Colonic mucosa (tissue), 4 donors: ENCODE measurements around the gene CTDP1. TPM values are rescaled to one million over a fixed set of nuclear protein-coding genes. Genes with fewer than 3 reads are reported as not detected.

Source experiments
- DNase-seq: peaks from one replicate; pipeline ENCODE4 v3.0.0-alpha.2; 2020
- H3K27ac ChIP-seq: fragments of 200-600 bp; one replicate; pipeline ENCODE4 v1.8.0; 2021
- H3K27me3 ChIP-seq: fragments of 200-600 bp; one replicate; pipeline ENCODE4 v1.8.0; 2021
- H3K36me3 ChIP-seq: fragments of 200-600 bp; one replicate; pipeline ENCODE4 v1.8.0; 2021
- H3K4me1 ChIP-seq: fragments of 200-600 bp; one replicate; pipeline ENCODE4 v1.8.0; 2021; ENCODE audit warnings: mild to moderate bottlenecking
- H3K4me3 ChIP-seq: fragments of 200-600 bp; one replicate; pipeline ENCODE4 v1.8.0; 2021
- H3K9ac ChIP-seq, 2 donors: one replicate each; pipeline ENCODE4 v1.7.0; 2013; ENCODE audit warnings: control low read depth in 2 of 2, low read depth in 2 of 2, low read length in 2 of 2
- H3K9me3 ChIP-seq: fragments of 200-600 bp; one replicate; pipeline ENCODE4 v1.8.0; 2021
- intact Hi-C: fragments of 100-400 bp; cut with DNase I; formaldehyde crosslinking; loops from one replicate; pipeline ENCODE4 v1.14.1; 2022
- total RNA-seq, 2 donors: library from RNA; stranded (reverse); fragmentation: NEBNext Ultra II Directional in 1 of 2; extraction: Animal tissue kit (Norgen Biotek cat#: 25700) in 1 of 2; gene quantifications; one replicate each; pipeline ENCODE4 v1.2.1, GENCODE V29; 2021
- TF ChIP-seq, protein P1 (sequence below): fragments of 200-600 bp; IDR thresholded peaks from one replicate; pipeline ENCODE4 v1.8.0; 2022; ENCODE audit warnings: antibody characterized with exemption, mild to moderate bottlenecking
- donor health status: healthy.
- donor health status: DM: no; HTN: no; CAD: no.
- donor health status: DM: no; HTN: no; CAD: no.

The CTDP1 gene
- total RNA-seq, 2 donors from 2014 or later: 34.7 to 36.9 TPM

DNA sequence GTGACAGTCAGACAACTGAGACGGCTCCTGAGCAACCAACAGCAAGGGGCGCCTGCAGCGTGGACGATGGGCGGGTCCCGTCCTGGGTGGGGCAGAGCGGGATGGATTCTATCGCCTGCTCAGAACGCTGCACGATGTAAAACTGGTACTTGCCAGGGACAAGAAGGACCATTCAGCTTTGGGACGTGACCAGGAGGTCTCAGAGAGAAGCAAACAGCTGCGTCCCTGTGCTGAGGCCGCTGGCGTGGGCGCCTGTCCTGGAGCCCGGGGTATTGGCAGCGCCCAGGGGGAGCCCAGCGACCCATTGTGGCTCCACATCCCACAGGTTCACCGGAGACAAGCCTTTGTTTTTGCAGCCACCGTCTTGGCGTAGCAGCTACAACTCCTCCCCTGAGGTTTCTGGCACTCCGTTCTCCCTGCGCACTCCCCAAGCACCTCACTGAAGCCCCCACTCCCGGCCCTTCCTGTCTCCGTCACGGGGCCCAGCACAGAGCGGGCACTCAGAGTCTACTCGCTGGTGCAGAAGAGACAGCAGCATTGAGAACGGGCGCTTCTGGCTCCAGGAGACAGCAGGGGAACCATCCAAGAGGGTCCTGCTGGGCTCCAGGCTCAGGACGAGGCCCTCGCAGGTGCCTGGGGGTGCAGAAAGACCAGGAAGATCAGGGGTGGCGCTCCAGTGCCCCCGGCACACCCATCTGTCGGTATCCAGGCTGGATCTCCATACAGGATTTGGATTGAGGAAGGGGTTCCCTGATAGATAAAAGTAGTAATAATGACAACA lies 96.0 kb downstream of the CTDP1 start:
- TF ChIP-seq, protein P1, sequence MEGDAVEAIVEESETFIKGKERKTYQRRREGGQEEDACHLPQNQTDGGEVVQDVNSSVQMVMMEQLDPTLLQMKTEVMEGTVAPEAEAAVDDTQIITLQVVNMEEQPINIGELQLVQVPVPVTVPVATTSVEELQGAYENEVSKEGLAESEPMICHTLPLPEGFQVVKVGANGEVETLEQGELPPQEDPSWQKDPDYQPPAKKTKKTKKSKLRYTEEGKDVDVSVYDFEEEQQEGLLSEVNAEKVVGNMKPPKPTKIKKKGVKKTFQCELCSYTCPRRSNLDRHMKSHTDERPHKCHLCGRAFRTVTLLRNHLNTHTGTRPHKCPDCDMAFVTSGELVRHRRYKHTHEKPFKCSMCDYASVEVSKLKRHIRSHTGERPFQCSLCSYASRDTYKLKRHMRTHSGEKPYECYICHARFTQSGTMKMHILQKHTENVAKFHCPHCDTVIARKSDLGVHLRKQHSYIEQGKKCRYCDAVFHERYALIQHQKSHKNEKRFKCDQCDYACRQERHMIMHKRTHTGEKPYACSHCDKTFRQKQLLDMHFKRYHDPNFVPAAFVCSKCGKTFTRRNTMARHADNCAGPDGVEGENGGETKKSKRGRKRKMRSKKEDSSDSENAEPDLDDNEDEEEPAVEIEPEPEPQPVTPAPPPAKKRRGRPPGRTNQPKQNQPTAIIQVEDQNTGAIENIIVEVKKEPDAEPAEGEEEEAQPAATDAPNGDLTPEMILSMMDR: no peak
- no peak overlapping the region for H3K9ac ChIP-seq
- DNase-seq: no peak
- intact Hi-C loops: no loop called here
- H3K4me3 ChIP-seq: no peak overlapping the region
- no peaks in the 10 kb centered on the region for H3K27me3 ChIP-seq
- no peaks in the 10 kb centered on the region for H3K36me3 ChIP-seq
- no peaks in the 10 kb centered on the region for H3K9me3 ChIP-seq
- no peak overlapping the region for H3K27ac ChIP-seq
- H3K4me1 ChIP-seq: no peaks in the 10 kb centered on the region

GRCh38 chr18:79776674-79777073 lies 97.1 kb downstream of the CTDP1 start:
- H3K9me3 ChIP-seq: no peaks in the 10 kb centered on the region
- no peak overlapping the region for H3K9ac ChIP-seq
- H3K27ac ChIP-seq: no peak overlapping the region
- no peaks in the 10 kb centered on the region for H3K4me1 ChIP-seq
- no peak overlapping the region for H3K4me3 ChIP-seq
- DNase-seq: no peak
- intact Hi-C loops: no loop called here
- H3K27me3 ChIP-seq: no peaks in the 10 kb centered on the region
- TF ChIP-seq, protein P1: no peak
- H3K36me3 ChIP-seq: no peaks in the 10 kb centered on the region

DNA sequence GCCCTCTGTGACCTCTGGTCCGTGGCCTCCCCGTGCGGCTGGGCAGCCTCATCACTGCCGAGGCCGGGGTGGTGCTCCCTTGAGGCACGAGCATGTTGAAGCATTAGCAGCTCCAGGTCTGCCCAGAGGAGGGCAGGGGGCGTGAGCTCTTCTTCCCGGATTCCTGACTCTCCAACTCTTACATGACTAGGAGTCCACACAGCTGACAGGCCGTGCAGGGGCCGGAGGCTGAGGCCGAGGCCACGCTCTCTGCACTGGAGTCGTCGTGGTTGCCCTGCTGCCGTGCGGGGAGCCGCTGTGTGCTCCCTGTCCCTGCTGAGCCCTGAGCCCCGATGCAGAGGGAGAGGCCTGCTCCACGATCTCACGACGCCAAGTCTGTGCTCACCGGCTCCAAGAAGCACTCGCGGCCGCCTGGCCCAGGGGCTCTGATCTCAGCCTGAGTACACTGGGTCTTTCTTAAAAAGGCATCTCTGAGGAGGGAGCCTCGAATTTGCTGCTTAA lies 98.7 kb downstream of the CTDP1 start:
- intact Hi-C loops: no loop called here
- Histone ChIP-seq H3K9ac (no peak overlapping the region), H3K27me3 (no peaks in the 10 kb centered on the region), H3K27ac (no peak overlapping the region), H3K4me1 (no peaks in the 10 kb centered on the region), H3K4me3 (no peak overlapping the region), H3K36me3 (no peaks in the 10 kb centered on the region), H3K9me3 (no peaks in the 10 kb centered on the region)
- no peak for DNase-seq
- TF ChIP-seq, protein P1: no peak

- TF ChIP-seq, protein P1: no peak
Measured at GRCh38 chr18:79779021-79779699, 99.6 kb downstream of the CTDP1 start.

DNA sequence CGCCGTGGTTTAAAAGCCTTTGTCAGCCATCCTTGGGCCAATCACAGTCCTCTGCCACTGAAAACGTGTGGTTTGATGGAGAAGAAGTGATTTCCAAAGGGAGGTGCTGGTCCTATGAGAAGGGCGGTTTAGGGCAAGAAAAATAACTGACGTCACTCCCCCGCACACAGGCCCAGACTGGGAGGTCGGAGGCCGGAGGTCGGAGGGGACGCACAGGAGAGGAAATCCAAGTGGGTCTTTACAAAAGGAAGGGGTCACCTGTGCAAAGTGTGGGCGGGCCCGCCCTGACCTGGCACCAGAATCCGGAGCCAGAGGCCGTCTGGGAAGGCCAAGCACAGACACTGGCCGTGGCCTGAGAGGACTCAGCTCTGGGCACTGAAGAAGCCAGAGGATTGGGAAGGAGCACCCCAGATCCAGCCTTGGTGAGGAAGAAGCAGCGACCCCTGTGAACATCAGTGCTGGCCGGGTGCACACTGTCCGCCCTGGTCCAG lies 100.1 kb downstream of the CTDP1 start:
- no peak for DNase-seq
- H3K27ac ChIP-seq: no peak overlapping the region
- intact Hi-C loops: no loop called here
- no peaks in the 10 kb centered on the region for H3K27me3 ChIP-seq
- H3K9me3 ChIP-seq: no peaks in the 10 kb centered on the region
- H3K9ac ChIP-seq: no peak overlapping the region
- H3K36me3 ChIP-seq: no peaks in the 10 kb centered on the region
- H3K4me1 ChIP-seq: no peaks in the 10 kb centered on the region
- TF ChIP-seq, protein P1: no peak
- no peak overlapping the region for H3K4me3 ChIP-seq

More at GRCh38 chr18:79779021-79779699, 99.6 kb downstream of the CTDP1 start:
- Histone ChIP-seq H3K9ac (no peak overlapping the region), H3K27ac (no peak overlapping the region), H3K27me3 (no peaks in the 10 kb centered on the region), H3K4me3 (no peak overlapping the region), H3K4me1 (no peaks in the 10 kb centered on the region), H3K9me3 (no peaks in the 10 kb centered on the region), H3K36me3 (no peaks in the 10 kb centered on the region)
- DNase-seq: no peak
- intact Hi-C loops: no loop called here
